ENCODE results near the gene IFT25.

Gene IFT25

GRCh38 chr1:53942127-53942957 lies 3.2 kb downstream of the IFT25 start:
- no peak for DNase-seq (ENCODE audit: low read depth)
- H3K4me3 ChIP-seq (ENCODE audit: low read length) = no peak overlapping the region
- TF ChIP-seq CTCF (conservative IDR thresholded peaks at IDR 0.05; ENCODE audit: low read depth, low read length) = no peak

GRCh38 chr1:53938136-53938830 lies 7.2 kb downstream of the IFT25 start:
- no peak overlapping the region for H3K4me3 ChIP-seq (ENCODE audit: low read length)
- DNase-seq (ENCODE audit: low read depth) = no peak
- TF ChIP-seq CTCF (conservative IDR thresholded peaks at IDR 0.05; ENCODE audit: low read depth, low read length) = no peak

GRCh38 chr1:53936430-53936829 lies 9.1 kb downstream of the IFT25 start:
- DNase-seq (ENCODE audit: low read depth) = no peak
- no peak for TF ChIP-seq CTCF (conservative IDR thresholded peaks at IDR 0.05; ENCODE audit: low read depth, low read length)
- no peak overlapping the region for H3K4me3 ChIP-seq (ENCODE audit: low read length)

- TF ChIP-seq CTCF (conservative IDR thresholded peaks at IDR 0.05; ENCODE audit: low read depth, low read length) = no peak
- DNase-seq (ENCODE audit: low read depth) = no peak
- H3K4me3 ChIP-seq (ENCODE audit: low read length) = no peak overlapping the region
Measured at GRCh38 chr1:53934170-53934765, 11.2 kb downstream of the IFT25 start.

- TF ChIP-seq CTCF (conservative IDR thresholded peaks at IDR 0.05; ENCODE audit: low read depth, low read length) = no peak
Measured at GRCh38 chr1:53931523-53931922, 14.0 kb downstream of the IFT25 start.

GRCh38 chr1:53930932-53931331 lies 14.6 kb downstream of the IFT25 start:
- H3K4me3 ChIP-seq (ENCODE audit: low read length) = no peak overlapping the region
- TF ChIP-seq CTCF (conservative IDR thresholded peaks at IDR 0.05; ENCODE audit: low read depth, low read length) = no peak
- no peak for DNase-seq (ENCODE audit: low read depth)

More at GRCh38 chr1:53931523-53931922, 14.0 kb downstream of the IFT25 start:
- no peak overlapping the region for H3K4me3 ChIP-seq (ENCODE audit: low read length)
- DNase-seq (ENCODE audit: low read depth) = no peak
